ENCODE measurements around the gene DNAAF2.

DNAAF2 gene

GRCh38 chr14:49584058-49584457 lies 51.0 kb downstream of the DNAAF2 start:
- DNase-seq (ENCODE audit: low read depth in 2 of 2) = no peak

- no peak for DNase-seq (ENCODE audit: low read depth in 2 of 2)
These were observed 51.4 kb downstream of the DNAAF2 start for GRCh38 chr14:49583629-49584028.

- no peak for DNase-seq (ENCODE audit: low read depth in 2 of 2)
These were observed 52.7 kb downstream of the DNAAF2 start for GRCh38 chr14:49582113-49582977.

- no peak for DNase-seq (ENCODE audit: low read depth in 2 of 2)
These were observed 53.6 kb downstream of the DNAAF2 start for GRCh38 chr14:49581209-49582112.

DNA sequence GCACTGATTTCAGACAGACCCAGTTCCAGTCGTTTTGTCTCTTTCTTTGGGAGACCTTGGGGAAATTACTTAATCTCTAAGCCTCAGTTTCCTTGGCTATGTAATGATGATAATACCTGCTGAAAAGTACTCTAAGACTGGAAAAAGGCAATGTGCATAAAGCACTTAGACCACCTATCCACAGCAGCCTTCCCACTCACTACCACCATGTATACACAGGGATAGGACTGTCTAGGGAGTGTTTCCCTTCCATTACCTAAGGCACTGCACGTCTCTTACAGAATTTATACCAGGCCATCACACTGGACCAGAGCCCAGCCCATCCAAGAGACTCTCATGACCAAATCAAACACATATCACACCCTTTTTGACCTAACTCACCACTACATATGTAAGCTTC lies 55.2 kb downstream of the DNAAF2 start:
- no peak for DNase-seq (ENCODE audit: low read depth in 2 of 2)

DNA sequence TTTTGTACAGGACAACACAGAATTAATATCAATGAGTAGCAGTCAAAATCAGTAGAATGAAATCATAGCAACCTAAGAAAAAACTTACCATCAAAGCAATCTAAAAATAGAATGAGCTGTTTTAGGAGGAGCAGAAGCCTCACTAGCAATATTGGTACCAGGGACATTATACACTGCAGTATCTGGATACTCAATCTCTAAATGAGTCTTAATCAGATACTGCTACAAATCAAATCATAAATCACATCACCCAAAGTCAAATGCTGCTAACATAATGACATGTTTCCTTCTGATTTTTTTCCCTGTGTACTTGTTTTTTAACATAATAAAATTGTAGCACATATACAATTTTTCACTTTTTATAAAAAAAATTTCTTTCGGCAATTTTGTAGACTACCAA lies 56.9 kb downstream of the DNAAF2 start:
- no peak for DNase-seq (ENCODE audit: low read depth in 2 of 2)

Measured in stimulated activated CD4-positive, alpha-beta T cell treated with anti-CD3 and anti-CD28 coated beads, Interleukin-15, amount 100 ng/mL, for 48 hours (primary cell).